IgD-negative memory B cell (primary cell): ENCODE data around the gene RSPH10B2. TPM values are rescaled to one million over a fixed set of nuclear protein-coding genes. Genes with fewer than 3 reads are reported as not detected.
"Not testable (repeated sequence)": the region's sequence is repeated elsewhere in the genome, so short reads cannot be mapped to it uniquely, and the experiment has no call there.

Experiments
- H3K27ac Mint-ChIP-seq, 3 donors: one replicate each; pipeline ENCODE4 v1.8.0; 2020 to 2022; ENCODE audit warnings: mild to moderate bottlenecking in 3 of 3, mixed read lengths in 3 of 3, moderate library complexity in 1 of 3
- H3K27me3 Mint-ChIP-seq: one replicate; pipeline ENCODE4 v1.8.0; 2021; ENCODE audit warnings: mixed read lengths
- H3K36me3 Mint-ChIP-seq: one replicate; pipeline ENCODE4 v1.8.0; 2020; ENCODE audit warnings: mild to moderate bottlenecking, mixed read lengths
- H3K4me1 Mint-ChIP-seq, 3 donors: one replicate each; pipeline ENCODE4 v1.8.0; 2020 to 2022; ENCODE audit warnings: mixed read lengths in 3 of 3, mild to moderate bottlenecking in 1 of 3
- H3K4me3 Mint-ChIP-seq, 4 donors: one replicate each; pipeline ENCODE4 v1.8.0; 2020 to 2022; ENCODE audit warnings: mild to moderate bottlenecking in 4 of 4, mixed read lengths in 4 of 4, moderate library complexity in 3 of 4
- H3K9me3 Mint-ChIP-seq, 3 donors: one replicate each; pipeline ENCODE4 v1.8.0; 2020 to 2021; ENCODE audit warnings: mixed read lengths in 3 of 3, mild to moderate bottlenecking in 1 of 3
- polyA plus RNA-seq: library from polyadenylated mRNA; unstranded; fragments of 300-500 nt; fragmentation: Illumina TruSeq; gene quantifications from one replicate; pipeline ENCODE4 v1.2.3, GENCODE V29; 2021

The RSPH10B2 gene
- polyA plus RNA-seq, 1 donor from 2014 or later = not detected

DNA sequence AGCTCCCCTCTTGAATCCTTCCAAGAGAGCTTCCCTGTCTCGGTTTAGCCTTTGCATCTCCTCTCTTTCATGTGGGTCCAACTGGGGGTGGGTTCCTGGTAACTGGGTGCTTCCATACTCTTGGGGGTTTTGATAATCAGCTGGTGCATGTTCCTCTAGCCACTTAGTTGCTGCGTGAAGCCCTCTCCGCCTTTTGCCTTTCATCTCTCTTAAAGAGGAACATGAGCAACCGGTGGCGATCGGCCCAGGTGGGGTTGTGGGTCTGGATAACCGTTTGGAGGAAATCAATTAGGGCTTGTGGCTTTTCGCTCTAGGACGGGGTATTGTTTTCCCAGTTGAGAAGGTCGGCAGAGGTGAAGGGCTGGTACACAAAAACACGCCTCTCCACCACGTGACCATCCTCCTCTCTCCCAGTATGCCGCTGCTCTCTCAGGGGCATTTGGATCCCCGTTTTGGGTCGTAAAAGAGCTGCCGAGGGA, 92.1 kb downstream of the RSPH10B2 start:
- not testable (repeated sequence) for H3K27ac Mint-ChIP-seq, H3K36me3 Mint-ChIP-seq, H3K4me3 Mint-ChIP-seq, H3K4me1 Mint-ChIP-seq, H3K9me3 Mint-ChIP-seq
- H3K27me3 Mint-ChIP-seq = peaks cover 18% of the 10 kb centered on the region

DNA sequence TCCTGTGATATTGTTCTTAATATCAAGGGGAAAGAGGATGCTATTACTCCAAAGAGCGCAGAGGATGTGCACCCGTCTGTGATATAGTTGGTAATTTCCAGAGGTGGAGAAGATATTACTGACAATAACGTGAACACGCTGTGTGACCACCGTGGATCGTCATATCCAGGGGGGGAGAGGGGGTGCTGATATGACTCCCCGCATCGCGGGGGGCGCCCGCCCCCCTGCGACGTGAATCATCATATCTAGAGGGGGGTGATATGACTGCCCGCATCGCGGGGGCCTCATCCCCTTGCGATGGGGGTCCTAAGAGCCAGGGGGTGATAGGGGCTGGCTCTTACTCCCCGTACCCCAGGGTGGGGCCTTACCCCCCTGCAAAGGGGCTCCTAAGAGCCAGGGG, 93.8 kb downstream of the RSPH10B2 start:
- H3K27ac Mint-ChIP-seq, H3K4me1 Mint-ChIP-seq, H3K9me3 Mint-ChIP-seq, H3K4me3 Mint-ChIP-seq, H3K36me3 Mint-ChIP-seq: not testable (repeated sequence)
- H3K27me3 Mint-ChIP-seq = peaks cover 14% of the 10 kb centered on the region

Other genes with a start within 250 kb of the RSPH10B2 start
- gene GRID2IP, start 202.6 kb upstream of the RSPH10B2 start, polyA plus RNA-seq = 0.09 TPM
- 71.7 TPM for gene ZDHHC4, start 176.6 kb upstream of the RSPH10B2 start, polyA plus RNA-seq
- 41.3 TPM for gene INTS15, start 164.1 kb upstream of the RSPH10B2 start, polyA plus RNA-seq
- 1.5 TPM for gene ZNF853, start 138.5 kb upstream of the RSPH10B2 start, polyA plus RNA-seq
- 2.1 TPM for gene ZNF316, start 116.8 kb upstream of the RSPH10B2 start, polyA plus RNA-seq
- gene ZNF12, start 47.2 kb upstream of the RSPH10B2 start, polyA plus RNA-seq = 27.8 TPM
- 37.5 TPM for gene CCZ1B, start 72.2 kb downstream of the RSPH10B2 start, polyA plus RNA-seq